CD8-positive, alpha-beta memory T cell (primary cell): ENCODE data around the gene EDN1. TPM values are rescaled to one million over a fixed set of nuclear protein-coding genes. Genes with fewer than 3 reads are reported as not detected.
A peak's percentile ranks its signal among the peaks of the same experiment; 100 is the strongest.

Experiments
- CTCF ChIA-PET: fragments of 350-600 bp; sonication (Branson Sonifier 250); formaldehyde crosslinking; loops from one replicate; lab custom pipeline; 2021; ENCODE audit warnings: antibody characterized with exemption; lab: Charles Lee
- POLR2A ChIA-PET: fragments of 350-600 bp; sonication (Branson Sonifier 250); formaldehyde crosslinking; loops from one replicate; lab custom pipeline; 2021; ENCODE audit warnings: antibody characterized with exemption; lab: Charles Lee
- DNase-seq, 5 donors: peaks; one replicate each; pipeline versions ENCODE4 v3.0.0 to v3.0.0-alpha.2; 2020 to 2022; ENCODE audit warnings: mixed read lengths in 1 of 5
- H3K27ac ChIP-seq: one replicate; pipeline ENCODE4 v1.7.0; 2013; ENCODE audit warnings: low read depth, mild to moderate bottlenecking, low read length, moderate library complexity
- H3K27me3 ChIP-seq: 2 replicates; pipeline ENCODE4 v1.7.0; 2013; ENCODE audit warnings: low read length, mild to moderate bottlenecking; ENCODE audit not compliant: insufficient read depth, poor library complexity, severe bottlenecking
- H3K36me3 ChIP-seq: 2 replicates; pipeline ENCODE4 v1.7.0; 2013; ENCODE audit warnings: mild to moderate bottlenecking, low read length, moderate library complexity; ENCODE audit not compliant: insufficient read depth
- H3K4me1 ChIP-seq: 2 replicates; pipeline ENCODE4 v1.7.0; 2013; ENCODE audit warnings: mild to moderate bottlenecking, low read length, moderate library complexity; ENCODE audit not compliant: insufficient read depth
- H3K4me3 ChIP-seq: 2 replicates; pipeline ENCODE4 v1.7.0; 2013; ENCODE audit warnings: mild to moderate bottlenecking, low read length
- H3K9me3 ChIP-seq: 2 replicates; pipeline ENCODE4 v1.7.0; 2013; ENCODE audit warnings: mild to moderate bottlenecking, low read length
- H3K27ac Mint-ChIP-seq, 8 donors: one replicate each; pipeline ENCODE4 v1.8.0; 2020 to 2021; ENCODE audit warnings: mixed read lengths in 8 of 8, mild to moderate bottlenecking in 6 of 8, inconsistent platforms in 3 of 8, moderate library complexity in 3 of 8
- H3K27me3 Mint-ChIP-seq, 2 donors: one replicate each; pipeline ENCODE4 v1.8.0; 2020 to 2021; ENCODE audit warnings: mixed read lengths in 2 of 2, mild to moderate bottlenecking in 1 of 2, moderate library complexity in 1 of 2
- H3K36me3 Mint-ChIP-seq, 3 donors: one replicate each; pipeline ENCODE4 v1.8.0; 2020 to 2021; ENCODE audit warnings: mixed read lengths in 3 of 3, inconsistent platforms in 1 of 3, mild to moderate bottlenecking in 1 of 3
- H3K4me1 Mint-ChIP-seq, 3 donors: one replicate each; pipeline ENCODE4 v1.8.0; 2020 to 2021; ENCODE audit warnings: mixed read lengths in 3 of 3, inconsistent platforms in 1 of 3, mild to moderate bottlenecking in 1 of 3
- H3K4me3 Mint-ChIP-seq, 7 donors: one replicate each; pipeline ENCODE4 v1.8.0; 2020 to 2021; ENCODE audit warnings: mixed read lengths in 7 of 7, mild to moderate bottlenecking in 6 of 7, moderate library complexity in 4 of 7, inconsistent platforms in 2 of 7
- H3K9me3 Mint-ChIP-seq, 5 donors: one replicate each; pipeline ENCODE4 v1.8.0; 2020 to 2022; ENCODE audit warnings: mixed read lengths in 5 of 5, mild to moderate bottlenecking in 3 of 5, moderate library complexity in 2 of 5, inconsistent platforms in 1 of 5
- polyA plus RNA-seq: library from polyadenylated mRNA; unstranded; fragments of 300-500 nt; fragmentation: Illumina TruSeq; gene quantifications from one replicate; pipeline ENCODE4 v1.2.3, GENCODE V29; 2021
- total RNA-seq, 2 experiments: library from RNA; stranded (reverse); gene quantifications; one replicate each; pipeline ENCODE4 v1.2.3, GENCODE V29; 2021

Gene EDN1
- total and polyA plus RNA-seq, 3 experiments from 2014 or later: 0.11 TPM; not detected in 2

- Mint-ChIP-seq H3K36me3 (no peaks in the 10 kb centered on the region), H3K27ac (no peak overlapping the region), H3K9me3 (no peaks in the 10 kb centered on the region), H3K4me3 (no peak overlapping the region), H3K4me1 (no peaks in the 10 kb centered on the region), H3K27me3 (peaks cover 18 to 55% of the 10 kb centered on the region in 2 donors)
- H3K36me3 ChIP-seq: no peaks in the 10 kb centered on the region
- peaks cover 4% of the 10 kb centered on the region for H3K27me3 ChIP-seq
- ChIA-PET POLR2A (no interaction called here), CTCF (no interaction called here)
- H3K9me3 ChIP-seq: no peaks in the 10 kb centered on the region
- no peaks in the 10 kb centered on the region for H3K4me1 ChIP-seq
- no peak overlapping the region for H3K27ac ChIP-seq
- no peak overlapping the region for H3K4me3 ChIP-seq
- DNase-seq: no peak
Measured at GRCh38 chr6:12250383-12250770, 39.8 kb upstream of the EDN1 start.

GRCh38 chr6:12254210-12254609 is 36.0 kb upstream of the EDN1 start:
- H3K9me3 ChIP-seq: no peaks in the 10 kb centered on the region
- H3K36me3 ChIP-seq: no peaks in the 10 kb centered on the region
- Mint-ChIP-seq H3K36me3 (no peaks in the 10 kb centered on the region), H3K27ac (no peak overlapping the region), H3K9me3 (no peaks in the 10 kb centered on the region), H3K4me1 (no peaks in the 10 kb centered on the region), H3K27me3 (peaks cover 16 to 48% of the 10 kb centered on the region in 2 donors), H3K4me3 (no peak overlapping the region)
- no peak overlapping the region for H3K27ac ChIP-seq
- H3K4me1 ChIP-seq: no peaks in the 10 kb centered on the region
- no peak for DNase-seq
- CTCF ChIA-PET: no interaction called here
- H3K4me3 ChIP-seq: no peak overlapping the region
- no peaks in the 10 kb centered on the region for H3K27me3 ChIP-seq
- POLR2A ChIA-PET: no interaction called here

GRCh38 chr6:12258191-12258590 is 32.0 kb upstream of the EDN1 start:
- no peaks in the 10 kb centered on the region for H3K36me3 ChIP-seq
- no peak for DNase-seq
- ChIA-PET POLR2A (no interaction called here), CTCF (interaction anchor here (0.9 kb wide), 1 partner anchor 21 kb away, joined by 4 read pairs; no protein-coding TSS in a partner anchor)
- H3K27me3 Mint-ChIP-seq: peaks cover 7 to 39% of the 10 kb centered on the region in 2 donors
- H3K27ac ChIP-seq: no peak overlapping the region
- H3K4me3 ChIP-seq: no peak overlapping the region
- no peaks in the 10 kb centered on the region for H3K9me3 ChIP-seq
- H3K36me3 Mint-ChIP-seq: no peaks in the 10 kb centered on the region
- no peaks in the 10 kb centered on the region for H3K27me3 ChIP-seq
- no peak overlapping the region for H3K4me3 Mint-ChIP-seq
- H3K27ac Mint-ChIP-seq: peak overlapping the region in 1 of 8 donors; percentile 29
- H3K9me3 Mint-ChIP-seq: no peaks in the 10 kb centered on the region
- H3K4me1 Mint-ChIP-seq: no peaks in the 10 kb centered on the region
- H3K4me1 ChIP-seq: no peaks in the 10 kb centered on the region

- Histone ChIP-seq H3K4me1 (no peaks in the 10 kb centered on the region), H3K27me3 (no peaks in the 10 kb centered on the region), H3K36me3 (no peaks in the 10 kb centered on the region), H3K27ac (no peak overlapping the region), H3K4me3 (no peak overlapping the region), H3K9me3 (no peaks in the 10 kb centered on the region)
- H3K27me3 Mint-ChIP-seq: peaks cover 7 to 42% of the 10 kb centered on the region in 2 donors
- H3K9me3 Mint-ChIP-seq: no peaks in the 10 kb centered on the region
- H3K27ac Mint-ChIP-seq: no peak overlapping the region
- ChIA-PET CTCF (interaction anchor here (0.9 kb wide), 1 partner anchor 21 kb away, joined by 4 read pairs; no protein-coding TSS in a partner anchor), POLR2A (no interaction called here)
- no peaks in the 10 kb centered on the region for H3K36me3 Mint-ChIP-seq
- H3K4me1 Mint-ChIP-seq: no peaks in the 10 kb centered on the region
- H3K4me3 Mint-ChIP-seq: no peak overlapping the region
- no peak for DNase-seq
Measured at GRCh38 chr6:12258591-12259075, 31.5 kb upstream of the EDN1 start.

GRCh38 chr6:12260458-12261093 is 29.6 kb upstream of the EDN1 start:
- Histone ChIP-seq H3K9me3 (no peaks in the 10 kb centered on the region), H3K27ac (no peak overlapping the region), H3K4me1 (no peaks in the 10 kb centered on the region), H3K36me3 (no peaks in the 10 kb centered on the region), H3K4me3 (no peak overlapping the region), H3K27me3 (no peaks in the 10 kb centered on the region)
- H3K27ac Mint-ChIP-seq: no peak overlapping the region
- ChIA-PET CTCF (no interaction called here), POLR2A (no interaction called here)
- peaks cover 5 to 29% of the 10 kb centered on the region in 2 donors for H3K27me3 Mint-ChIP-seq
- no peaks in the 10 kb centered on the region for H3K9me3 Mint-ChIP-seq
- no peak for DNase-seq
- H3K4me3 Mint-ChIP-seq: no peak overlapping the region
- no peaks in the 10 kb centered on the region for H3K36me3 Mint-ChIP-seq
- no peaks in the 10 kb centered on the region for H3K4me1 Mint-ChIP-seq

- Histone ChIP-seq H3K9me3 (no peaks in the 10 kb centered on the region), H3K4me1 (no peaks in the 10 kb centered on the region), H3K4me3 (no peak overlapping the region), H3K27me3 (no peaks in the 10 kb centered on the region), H3K36me3 (no peaks in the 10 kb centered on the region), H3K27ac (no peak overlapping the region)
- ChIA-PET POLR2A (no interaction called here), CTCF (no interaction called here)
- Mint-ChIP-seq H3K4me3 (no peak overlapping the region), H3K27me3 (peaks cover 5 to 25% of the 10 kb centered on the region in 2 donors), H3K4me1 (peaks cover 0 to 1% (median 0%) of the 10 kb centered on the region in 3 donors), H3K36me3 (no peaks in the 10 kb centered on the region), H3K27ac (peak overlapping the region in 1 of 8 donors; percentile 33), H3K9me3 (no peaks in the 10 kb centered on the region)
- no peak for DNase-seq
Measured at GRCh38 chr6:12261502-12261901, 28.7 kb upstream of the EDN1 start.

- H3K36me3 Mint-ChIP-seq: no peaks in the 10 kb centered on the region
- Histone ChIP-seq H3K27ac (no peak overlapping the region), H3K4me1 (no peaks in the 10 kb centered on the region), H3K4me3 (no peak overlapping the region), H3K36me3 (no peaks in the 10 kb centered on the region), H3K9me3 (no peaks in the 10 kb centered on the region), H3K27me3 (no peaks in the 10 kb centered on the region)
- ChIA-PET CTCF (no interaction called here), POLR2A (no interaction called here)
- H3K27me3 Mint-ChIP-seq: peaks cover 5 to 25% of the 10 kb centered on the region in 2 donors
- no peaks in the 10 kb centered on the region for H3K9me3 Mint-ChIP-seq
- H3K27ac Mint-ChIP-seq: no peak overlapping the region
- DNase-seq: no peak
- peaks cover 0 to 3% (median 0%) of the 10 kb centered on the region in 3 donors for H3K4me1 Mint-ChIP-seq
- H3K4me3 Mint-ChIP-seq: no peak overlapping the region
Measured at GRCh38 chr6:12262236-12263061, 27.7 kb upstream of the EDN1 start.

GRCh38 chr6:12263403-12263802 is 26.8 kb upstream of the EDN1 start:
- Histone ChIP-seq H3K9me3 (no peaks in the 10 kb centered on the region), H3K27ac (no peak overlapping the region), H3K27me3 (no peaks in the 10 kb centered on the region), H3K36me3 (no peaks in the 10 kb centered on the region), H3K4me1 (no peaks in the 10 kb centered on the region), H3K4me3 (no peak overlapping the region)
- H3K27me3 Mint-ChIP-seq: peaks cover 5 to 25% of the 10 kb centered on the region in 2 donors
- no peak for DNase-seq
- CTCF ChIA-PET: no interaction called here
- H3K36me3 Mint-ChIP-seq: no peaks in the 10 kb centered on the region
- H3K27ac Mint-ChIP-seq: no peak overlapping the region
- no peaks in the 10 kb centered on the region for H3K9me3 Mint-ChIP-seq
- POLR2A ChIA-PET: no interaction called here
- H3K4me1 Mint-ChIP-seq: peaks cover 0 to 3% (median 0%) of the 10 kb centered on the region in 3 donors
- H3K4me3 Mint-ChIP-seq: no peak overlapping the region
